NCI-H524 (cell line): ENCODE measurements around the gene FAM98C.

ENCODE experiments used
- DNase-seq, 2 experiments: peaks; one replicate each; lab custom pipeline; 2025; lab: John Stamatoyannopoulos, UW

FAM98C gene

DNA sequence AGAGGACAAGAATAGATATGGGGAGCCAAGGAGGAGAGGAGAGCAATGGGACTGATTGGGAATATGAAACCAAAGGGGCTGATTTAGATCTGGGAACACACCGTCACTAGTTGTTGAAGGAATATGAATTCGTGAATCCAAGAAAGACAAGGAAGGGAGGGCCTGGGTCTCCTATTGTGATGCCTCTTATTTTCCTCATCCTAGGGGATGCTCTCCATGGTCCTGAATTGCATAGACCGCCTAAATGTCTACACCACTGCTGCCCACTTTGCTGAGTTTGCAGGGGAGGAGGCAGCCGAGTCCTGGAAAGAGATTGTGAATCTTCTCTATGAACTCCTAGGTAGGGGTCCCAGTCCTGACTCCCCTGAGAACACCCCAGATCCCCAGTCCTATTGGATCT is 52.1 kb downstream of the FAM98C start:
- no peak for DNase-seq

DNA sequence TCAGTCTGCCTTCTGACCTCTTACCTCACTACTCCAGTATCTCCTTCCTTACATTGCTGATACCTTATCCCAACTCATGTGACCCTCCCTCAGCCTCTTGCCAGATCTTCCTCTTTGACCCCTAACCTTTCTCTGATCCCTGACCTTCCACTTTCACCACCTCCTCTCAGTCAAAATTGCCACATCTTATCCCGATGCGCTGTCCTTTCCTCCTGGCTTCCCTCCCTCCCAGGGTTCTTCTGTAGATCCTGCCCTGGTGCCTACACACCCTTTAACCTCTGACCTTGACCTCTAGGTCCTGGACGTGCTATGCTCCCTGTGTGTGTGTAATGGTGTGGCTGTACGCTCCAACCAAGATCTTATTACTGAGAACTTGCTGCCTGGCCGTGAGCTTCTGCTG is 54.3 kb downstream of the FAM98C start:
- DNase-seq, result no peak

DNA sequence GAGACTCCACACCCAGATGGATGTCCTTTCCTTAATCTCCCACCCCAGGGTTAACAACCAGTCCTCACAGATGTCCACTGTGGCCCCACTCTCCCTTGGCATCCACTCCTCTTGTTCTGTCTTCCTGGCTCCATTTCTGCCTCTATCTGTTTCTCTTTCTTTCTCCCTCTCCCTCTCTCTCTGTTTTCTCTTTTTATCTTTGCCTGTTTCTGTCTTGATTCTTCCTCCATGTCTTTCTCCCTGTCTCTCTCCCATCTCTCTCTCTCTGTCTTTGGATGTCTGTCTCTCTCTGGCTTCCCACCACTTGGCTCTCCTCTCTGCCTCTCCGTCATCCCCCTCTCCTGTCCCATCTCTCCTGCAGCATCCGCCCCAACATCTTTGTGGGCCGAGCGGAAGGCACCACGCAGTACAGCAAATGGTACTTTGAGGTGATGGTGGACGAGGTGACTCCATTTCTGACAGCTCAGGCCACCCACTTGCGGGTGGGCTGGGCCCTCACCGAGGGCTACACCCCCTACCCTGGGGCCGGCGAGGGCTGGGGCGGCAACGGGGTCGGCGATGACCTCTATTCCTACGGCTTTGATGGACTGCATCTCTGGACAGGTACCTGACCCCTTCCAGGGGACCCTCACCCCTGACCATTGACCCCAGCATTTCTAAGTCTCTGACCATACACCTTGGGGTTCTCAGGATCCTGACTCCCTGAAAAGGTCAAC is 55.0 kb downstream of the FAM98C start:
- DNase-seq, result no peak
